ENCODE results near the gene IFITM1.

Gene IFITM1

DNA sequence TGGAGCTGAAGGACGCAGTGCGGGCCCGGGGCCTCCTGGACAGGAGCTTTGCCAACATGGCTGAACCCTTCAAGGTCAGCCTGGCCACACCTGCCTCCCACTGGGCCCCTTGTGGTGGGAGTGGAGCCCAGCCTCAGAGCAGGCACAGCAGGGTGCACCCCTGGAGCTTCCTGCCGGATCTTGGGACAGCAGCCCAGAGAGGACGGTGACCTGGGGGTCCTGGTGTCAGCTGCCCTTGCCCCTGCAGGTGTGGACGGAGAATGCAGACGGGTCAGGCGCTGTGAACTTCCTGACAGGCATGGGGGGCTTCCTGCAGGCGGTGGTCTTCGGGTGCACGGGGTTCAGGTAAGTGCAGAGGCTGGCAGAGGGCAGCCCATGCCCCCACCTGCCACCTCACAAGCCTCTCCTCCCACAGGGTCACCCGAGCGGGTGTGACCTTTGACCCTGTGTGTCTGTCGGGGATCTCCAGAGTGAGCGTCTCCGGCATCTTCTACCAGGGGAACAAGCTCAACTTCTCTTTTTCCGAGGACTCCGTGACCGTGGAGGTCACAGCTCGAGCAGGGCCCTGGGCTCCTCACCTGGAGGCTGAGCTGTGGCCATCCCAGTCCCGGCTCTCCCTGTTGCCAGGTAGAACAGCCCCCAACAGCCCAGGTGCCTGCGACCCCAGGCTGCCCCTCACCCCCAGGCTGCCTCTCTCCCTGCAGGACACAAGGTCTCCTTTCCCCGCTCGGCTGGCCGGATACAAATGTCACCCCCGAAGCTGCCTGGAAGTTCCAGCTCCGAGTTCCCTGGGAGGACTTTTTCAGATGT, 19.8 kb upstream of the IFITM1 start:
- no peak for DNase-seq (ENCODE audit: low spot score)

DNA sequence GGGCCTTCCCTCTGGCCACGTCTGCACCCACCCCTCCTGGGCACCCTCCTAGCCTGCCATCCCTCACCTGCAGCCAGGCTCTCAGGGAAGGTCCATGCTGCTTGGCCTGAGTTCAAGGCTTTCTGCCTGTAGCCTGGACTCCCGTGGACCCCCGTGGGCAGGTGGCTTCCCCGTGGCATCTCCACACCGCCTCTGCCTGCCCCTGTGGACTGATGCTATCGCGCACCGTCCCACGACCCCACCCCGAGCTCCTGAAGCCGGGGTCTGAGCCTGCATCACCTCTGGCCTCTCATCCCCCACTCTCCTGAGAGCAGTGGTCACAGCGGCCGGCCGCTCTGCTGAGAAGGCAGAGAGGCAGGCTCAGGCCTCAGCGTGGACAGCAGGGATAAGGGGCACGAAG, 19.1 kb upstream of the IFITM1 start:
- no peak for DNase-seq (ENCODE audit: low spot score)

DNA sequence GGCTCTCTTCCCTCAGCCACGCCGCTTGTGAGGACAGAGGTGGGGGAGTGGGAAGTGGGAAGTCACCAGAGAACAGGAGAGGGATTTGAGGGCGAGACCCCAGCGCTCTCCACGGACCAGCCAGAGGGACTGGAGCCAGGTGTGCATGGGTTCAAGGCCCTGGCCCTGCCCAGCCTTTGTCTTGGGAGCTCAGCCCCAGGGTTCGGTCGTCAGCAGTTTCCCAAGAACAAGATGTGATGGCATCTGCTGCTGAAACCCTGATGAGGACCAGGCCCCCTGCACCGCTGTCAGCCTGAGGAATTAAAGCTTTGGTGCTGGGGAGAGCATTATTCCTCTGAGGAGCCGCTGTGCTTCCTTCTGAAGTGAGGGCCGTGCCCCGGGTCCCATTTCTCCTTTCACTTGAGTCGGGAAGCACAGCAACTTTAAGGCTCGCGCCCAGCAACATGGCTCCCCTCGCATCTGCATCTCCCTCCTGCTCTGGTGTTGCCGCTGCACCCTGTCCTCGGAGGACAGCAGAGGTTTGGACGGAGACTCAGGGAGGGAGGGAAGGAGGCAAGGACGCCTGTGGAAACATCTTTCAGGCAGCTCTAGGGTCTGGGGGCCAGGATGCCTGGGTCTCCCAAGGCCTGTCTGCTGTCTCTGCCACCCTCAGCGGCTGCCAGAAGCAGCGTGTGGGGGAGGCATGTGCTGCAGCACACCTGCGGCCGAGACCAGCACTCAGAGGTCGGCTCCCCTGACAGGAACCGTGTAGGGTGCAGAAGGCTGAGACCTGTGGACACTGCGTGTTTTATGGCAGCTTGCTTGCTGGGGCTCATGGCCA, 18.3 kb upstream of the IFITM1 start:
- no peak for DNase-seq (ENCODE audit: low spot score)

DNA sequence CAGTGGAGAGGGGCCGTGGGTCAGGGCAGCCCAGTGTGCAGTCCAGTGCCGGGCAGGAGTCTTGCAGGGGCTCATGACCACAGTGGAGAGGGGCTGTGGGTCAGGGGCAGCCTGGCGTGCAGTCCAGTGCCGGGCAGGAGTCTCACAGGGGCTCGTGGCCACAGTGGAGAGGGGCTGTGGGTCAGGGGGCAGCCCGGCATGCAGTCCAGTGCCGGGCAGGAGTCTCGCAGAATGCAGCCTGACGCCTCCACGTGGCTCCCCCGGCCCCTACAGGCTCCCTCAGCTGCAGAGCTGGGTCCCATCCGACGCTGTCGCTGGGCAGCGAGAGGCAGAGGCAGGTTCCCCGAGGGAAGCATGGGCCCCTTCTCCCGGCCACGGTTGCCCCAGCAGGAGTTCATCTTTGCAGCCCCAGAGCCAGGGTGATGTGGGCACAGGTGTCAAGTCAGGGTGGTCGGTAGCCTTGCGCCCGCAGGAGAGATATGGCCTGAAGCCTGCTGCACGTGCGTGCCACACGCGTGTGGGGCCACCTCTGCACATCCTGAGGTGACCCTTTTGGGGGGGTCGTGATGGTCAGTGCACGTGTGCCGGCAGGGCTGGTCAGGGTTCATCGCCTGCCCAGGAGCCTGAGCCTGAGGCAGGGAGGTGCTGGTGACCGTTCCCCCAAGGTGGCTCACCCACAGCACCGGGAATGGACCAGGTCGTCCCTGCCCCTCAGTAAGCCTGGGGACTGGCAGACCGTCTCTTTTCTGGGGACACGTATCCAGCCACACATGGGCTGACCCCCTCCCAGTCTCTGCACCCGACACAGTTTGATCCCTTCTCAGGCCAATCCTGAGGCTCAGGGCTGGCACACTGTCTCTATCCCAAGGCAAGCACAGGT, 17.4 kb upstream of the IFITM1 start:
- no peak for DNase-seq (ENCODE audit: low spot score)

DNA sequence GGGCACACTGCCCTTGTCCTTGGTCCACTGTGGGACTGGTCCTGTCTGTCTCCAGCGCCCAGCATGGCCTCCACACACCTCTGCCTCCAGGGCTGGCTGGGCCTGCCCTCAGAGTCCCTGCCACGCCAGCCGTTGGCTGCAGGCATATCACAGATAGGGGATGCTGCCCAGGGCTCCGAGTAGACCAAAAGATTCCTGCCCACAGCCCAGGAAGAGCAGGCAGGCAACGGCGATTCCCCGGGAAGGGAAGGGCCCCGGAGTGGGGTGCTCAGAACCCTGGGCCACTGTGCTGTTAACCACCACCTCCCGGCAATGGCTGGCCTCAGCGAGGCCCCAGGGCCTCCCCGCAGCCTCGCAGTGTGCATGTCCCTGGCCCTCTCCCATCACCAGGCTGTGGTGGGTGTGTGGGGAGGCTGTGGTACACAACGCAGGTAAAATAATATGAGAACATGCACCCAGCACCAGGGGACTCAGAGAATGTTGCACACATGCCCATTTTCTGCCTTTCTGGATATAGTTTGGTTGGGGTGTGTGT, 16.7 kb upstream of the IFITM1 start:
- DNase-seq (ENCODE audit: low spot score): no peak

DNA sequence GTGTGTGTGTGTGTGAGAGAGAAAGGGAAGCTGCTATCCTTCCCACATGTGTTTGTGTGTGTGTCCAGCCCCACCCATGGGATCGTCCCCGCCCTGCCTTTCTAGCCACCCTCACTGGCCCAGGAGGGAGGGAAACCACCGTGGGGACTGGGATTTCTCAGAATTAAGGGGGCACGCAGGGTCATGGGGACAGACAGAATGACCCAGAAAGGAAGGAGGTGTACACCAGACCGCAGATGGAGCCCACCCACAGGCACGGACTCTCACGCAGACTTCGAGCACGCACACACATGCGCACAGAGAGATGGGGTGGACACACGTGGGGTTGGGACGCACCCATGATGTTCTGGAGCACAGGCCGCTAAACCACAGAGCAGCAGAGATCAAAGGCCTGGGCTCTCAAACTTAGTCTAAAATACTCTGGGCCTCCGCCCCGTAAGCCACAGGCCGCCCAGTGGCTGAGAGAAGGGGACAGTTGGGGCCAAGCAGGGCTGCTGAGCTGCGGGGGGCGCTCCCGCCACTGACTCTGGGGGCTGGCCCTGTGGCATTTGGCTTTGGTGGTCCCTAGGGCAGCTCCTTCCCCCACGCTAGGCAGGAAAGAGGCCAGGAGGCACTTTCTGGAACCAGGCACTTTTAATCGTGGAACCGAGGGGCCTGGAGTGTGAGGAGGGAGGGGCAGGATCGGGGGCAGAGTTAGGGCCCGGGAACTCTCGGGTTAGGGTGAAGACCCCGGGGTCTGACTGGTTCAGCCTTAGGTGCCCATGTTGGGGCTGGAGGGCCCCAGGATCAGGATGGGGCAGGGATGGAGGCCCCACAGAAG, 16.0 kb upstream of the IFITM1 start:
- DNase-seq (ENCODE audit: low spot score): no peak

DNA sequence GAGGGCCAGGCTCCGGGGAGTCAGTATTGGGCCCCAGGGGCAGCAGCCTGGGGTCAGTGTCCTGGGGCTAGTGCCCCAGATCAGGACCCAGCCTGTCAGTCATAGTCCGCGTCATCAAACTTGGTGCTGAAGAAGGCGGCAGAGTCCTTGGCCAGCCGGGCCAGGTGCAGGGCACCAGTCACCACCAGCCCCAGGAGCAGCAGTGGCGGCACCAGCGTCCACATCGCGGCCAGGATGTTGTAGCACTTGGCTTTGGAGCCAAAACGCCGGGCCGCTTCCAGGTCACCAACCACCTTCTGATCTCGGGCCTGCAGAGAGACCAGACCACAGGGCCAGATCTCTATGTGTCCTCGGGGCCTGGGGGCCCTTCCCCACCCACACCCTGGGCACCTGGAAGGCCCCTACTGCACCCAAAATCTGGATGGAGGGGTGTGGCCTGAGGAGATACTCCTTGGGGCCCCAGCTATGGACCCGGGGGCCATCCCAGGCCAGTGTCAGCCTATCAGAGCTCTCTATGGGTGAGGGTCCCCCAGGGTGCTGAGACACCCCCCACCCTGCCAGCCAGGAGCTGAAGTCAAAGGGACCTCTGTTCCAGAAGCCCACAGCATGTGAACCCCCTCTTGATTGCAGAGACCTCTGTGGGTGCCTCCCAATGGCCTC, 15.3 kb upstream of the IFITM1 start:
- no peak for DNase-seq (ENCODE audit: low spot score)

DNA sequence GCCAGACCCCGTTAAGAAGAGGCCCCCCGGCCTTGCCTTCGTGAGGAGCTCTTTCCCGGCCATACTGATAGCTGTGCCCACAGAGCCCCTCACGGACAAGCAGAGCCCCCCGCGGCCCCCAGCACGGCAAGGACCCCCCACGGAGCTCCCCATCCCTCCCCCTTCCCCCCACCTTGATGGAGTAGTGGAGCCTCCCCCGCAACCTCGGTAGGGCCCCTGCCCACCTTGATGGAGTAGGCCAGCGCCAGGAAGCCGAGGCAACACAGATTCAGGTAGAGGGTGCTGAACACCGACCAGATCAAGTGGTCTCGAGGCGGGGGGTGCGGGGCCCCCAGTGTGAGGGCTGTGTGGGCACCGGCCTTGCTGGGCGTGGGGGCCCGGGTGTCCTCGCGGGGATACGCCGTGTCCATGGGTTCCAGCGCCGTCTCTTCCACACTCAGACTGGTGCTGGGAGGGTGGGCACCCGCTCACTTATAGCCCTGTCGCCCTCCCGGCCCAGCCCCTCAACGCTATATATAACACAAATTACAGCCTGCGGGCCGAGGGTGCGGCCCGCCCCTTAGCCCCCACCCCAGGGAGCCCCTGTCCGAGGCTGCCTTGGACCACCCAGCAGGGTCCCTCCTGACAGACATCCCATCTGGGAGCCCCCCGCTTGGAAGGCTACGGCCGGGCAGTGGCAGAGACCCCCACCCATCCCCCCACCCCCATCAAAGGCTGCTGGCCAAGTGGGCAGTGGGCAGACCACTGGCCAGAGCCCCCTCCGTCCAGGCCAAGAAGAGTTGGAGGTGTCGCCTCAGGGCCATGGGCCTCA, 14.6 kb upstream of the IFITM1 start, which contains the start of gene IFITM5:
Gene IFITM5, minus strand, starts transcription at position 446 of the 811 bp plus-strand sequence. Its CDS starts 36 bp downstream, at position 410.
- no peak for DNase-seq (ENCODE audit: low spot score)

DNA sequence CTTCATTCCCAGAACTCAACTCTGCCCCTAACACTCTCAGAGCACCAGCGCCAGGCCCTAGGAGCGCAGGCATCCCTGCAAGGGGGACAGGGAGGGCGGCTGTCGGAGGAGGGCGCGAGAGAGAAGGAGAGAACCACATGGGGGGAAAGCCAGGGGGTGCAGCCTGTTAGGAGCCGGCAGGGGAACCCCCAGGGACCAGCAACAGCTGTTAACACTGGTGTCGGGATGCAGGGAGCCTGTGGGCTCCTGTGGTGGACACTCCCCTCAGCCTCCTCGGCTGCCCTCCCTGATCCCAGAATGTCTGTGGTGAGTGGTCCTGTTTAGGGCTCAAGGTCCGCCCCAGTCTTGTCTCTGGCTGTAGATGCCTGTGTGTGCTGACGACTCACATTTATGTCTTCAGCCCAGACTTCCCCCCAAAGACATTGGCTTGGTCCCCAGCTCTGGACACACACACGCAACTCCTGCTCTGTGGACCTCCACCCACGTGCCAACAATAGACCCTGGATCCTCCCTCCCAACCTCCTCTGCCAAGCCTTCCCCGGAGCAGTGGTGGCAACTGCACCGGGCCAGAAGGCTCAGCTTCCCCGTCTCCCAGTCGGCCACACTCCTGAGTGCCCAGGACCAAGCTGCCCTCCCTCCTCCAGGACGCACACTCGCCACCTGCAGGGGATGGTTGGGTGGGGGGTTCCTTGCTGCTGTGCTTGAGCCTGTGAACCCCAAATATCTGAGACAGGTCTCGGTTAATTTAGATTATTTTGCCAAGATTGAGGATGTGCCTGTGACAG, 13.7 kb upstream of the IFITM1 start:
- DNase-seq (ENCODE audit: low spot score): no peak

DNA sequence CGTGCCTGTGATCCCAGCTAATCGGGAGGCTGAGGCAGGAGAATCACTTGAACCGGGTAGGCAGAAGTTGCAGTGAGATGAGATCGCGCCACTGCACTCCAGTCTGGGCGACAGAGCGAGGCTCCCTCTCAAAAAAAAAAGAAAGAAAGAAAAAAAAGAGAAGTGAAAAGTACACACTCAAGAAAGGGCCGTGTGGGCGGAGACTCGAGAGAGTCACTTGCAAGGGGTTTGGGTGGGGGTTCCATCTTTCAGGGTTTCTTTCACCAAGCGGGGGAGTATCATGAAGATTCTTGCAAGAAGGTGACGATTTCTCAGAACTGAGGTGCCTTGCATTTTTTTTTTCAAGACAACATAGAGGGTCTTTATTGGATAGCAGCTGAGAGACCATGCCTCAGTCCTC, 10.5 kb upstream of the IFITM1 start:
- DNase-seq (ENCODE audit: low spot score): no peak

DNA sequence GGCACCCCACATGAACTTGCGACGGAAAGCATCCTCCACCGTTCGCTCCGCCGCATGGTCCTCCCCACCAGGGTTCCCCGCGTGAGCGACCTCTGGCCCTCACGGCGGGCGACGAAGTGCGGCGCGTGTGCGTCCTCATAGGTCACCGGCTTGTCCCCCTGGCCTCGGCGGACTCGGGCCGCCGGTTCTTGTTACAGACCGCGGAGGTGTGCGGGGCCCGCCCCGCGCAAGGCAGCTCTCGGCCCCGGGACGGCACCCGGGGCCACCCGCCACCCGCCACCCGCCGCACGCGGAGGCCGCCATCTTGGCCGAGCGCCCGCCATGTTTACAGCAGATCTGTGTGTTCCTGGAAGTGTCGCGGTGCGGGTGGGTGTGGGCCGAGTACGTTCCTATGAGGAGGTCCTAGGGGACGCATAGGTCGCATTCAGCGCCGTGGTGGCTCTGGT, 9.8 kb upstream of the IFITM1 start:
- DNase-seq (ENCODE audit: low spot score): no peak

DNA sequence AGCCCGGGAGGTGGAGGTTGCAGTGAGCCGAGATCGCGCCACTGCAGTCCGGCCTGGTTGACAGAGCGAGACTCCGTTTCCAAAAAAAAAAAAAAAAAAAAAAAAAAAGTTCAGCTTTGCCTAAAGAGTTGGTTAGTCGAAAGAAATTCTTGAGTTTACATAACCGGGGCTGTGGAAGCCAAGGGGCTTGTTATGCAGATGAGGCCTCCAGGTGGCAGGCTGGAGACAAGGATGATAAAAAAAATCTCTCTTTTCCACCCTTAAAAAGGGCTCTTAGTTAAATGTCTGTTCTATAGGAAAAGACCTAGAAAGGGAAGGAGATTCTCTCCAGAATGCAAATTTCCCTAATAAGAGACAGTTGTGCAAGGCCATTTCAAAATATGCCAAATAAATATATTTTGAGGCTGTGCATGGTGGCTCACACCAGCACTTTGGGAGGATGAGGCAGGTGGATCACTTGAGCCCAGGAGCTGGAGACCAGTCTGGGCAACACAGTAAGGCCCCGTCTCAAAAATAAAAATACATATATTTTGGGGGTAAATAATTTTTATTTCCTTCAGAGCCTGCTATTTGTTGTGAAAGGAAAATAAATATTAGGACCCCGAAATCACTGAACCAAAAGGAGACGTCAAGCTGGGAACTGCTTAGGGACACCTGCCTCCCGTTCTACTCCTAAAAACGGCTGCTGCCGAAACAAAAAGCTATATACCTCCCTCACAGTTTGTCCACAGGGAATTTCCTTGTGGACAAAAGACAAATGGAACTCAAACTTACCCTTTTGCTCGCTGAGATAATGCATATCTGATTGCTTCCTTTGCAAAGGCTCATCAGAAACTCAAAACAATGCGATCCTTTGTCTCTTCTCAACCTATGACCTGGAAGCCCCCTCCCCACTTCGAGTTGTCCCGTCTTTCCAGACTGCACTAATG, 8.7 kb upstream of the IFITM1 start:
- DNase-seq (ENCODE audit: low spot score): peak; percentile 56

DNA sequence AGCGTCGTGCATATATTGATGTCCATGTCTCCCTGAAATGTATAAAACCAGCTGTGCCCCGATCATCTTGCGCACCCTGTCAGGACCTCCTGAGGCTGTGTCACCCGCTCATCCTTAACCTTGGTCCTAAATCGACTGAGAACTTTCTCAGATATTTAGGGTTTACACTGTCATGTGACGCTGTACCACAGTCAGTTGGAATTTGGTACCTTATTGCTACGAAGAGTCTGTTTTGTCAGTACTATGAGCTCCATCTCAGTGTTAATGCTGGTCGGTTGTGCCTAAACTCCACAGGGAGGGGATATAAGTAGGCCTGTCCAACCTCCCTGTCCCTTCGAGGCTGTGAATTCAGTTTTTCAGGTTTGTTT, 8.0 kb upstream of the IFITM1 start:
- no peak for DNase-seq (ENCODE audit: low spot score)

DNA sequence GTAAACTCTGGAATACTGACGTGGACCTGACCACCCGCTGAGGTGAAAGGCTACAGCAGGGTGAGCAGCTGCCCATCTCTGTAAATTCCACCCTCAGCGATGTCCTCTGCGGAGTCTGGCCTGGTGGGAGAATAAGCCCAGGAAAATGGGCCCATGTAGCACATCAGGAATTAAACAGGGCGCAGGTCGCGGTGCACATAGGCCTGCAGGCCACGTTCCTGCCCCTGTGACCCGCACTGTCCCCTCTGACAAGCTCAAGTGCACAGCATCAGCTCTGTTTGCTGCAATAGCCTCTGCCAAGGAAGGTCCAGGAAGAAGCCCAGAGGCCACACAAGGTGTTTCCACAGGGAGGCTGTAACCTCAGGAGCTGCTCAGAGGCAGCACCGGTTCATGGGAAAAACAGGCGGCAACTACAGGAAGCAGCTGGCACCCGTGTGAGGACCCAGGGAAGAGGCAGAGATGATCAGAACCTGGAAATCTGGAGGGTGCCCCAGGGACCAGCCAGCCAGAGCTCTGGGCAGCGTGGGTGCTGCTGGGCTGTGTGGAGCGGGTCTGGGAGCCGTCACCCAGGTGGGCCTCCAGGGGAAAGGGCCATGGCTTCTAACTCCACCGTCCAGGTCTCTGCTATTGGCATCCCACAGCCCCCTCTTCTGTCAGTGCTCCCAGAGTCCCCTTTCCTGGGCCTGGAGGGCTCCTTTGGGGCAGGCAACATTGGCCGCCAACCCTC, 7.0 kb upstream of the IFITM1 start:
- no peak for DNase-seq (ENCODE audit: low spot score)

DNA sequence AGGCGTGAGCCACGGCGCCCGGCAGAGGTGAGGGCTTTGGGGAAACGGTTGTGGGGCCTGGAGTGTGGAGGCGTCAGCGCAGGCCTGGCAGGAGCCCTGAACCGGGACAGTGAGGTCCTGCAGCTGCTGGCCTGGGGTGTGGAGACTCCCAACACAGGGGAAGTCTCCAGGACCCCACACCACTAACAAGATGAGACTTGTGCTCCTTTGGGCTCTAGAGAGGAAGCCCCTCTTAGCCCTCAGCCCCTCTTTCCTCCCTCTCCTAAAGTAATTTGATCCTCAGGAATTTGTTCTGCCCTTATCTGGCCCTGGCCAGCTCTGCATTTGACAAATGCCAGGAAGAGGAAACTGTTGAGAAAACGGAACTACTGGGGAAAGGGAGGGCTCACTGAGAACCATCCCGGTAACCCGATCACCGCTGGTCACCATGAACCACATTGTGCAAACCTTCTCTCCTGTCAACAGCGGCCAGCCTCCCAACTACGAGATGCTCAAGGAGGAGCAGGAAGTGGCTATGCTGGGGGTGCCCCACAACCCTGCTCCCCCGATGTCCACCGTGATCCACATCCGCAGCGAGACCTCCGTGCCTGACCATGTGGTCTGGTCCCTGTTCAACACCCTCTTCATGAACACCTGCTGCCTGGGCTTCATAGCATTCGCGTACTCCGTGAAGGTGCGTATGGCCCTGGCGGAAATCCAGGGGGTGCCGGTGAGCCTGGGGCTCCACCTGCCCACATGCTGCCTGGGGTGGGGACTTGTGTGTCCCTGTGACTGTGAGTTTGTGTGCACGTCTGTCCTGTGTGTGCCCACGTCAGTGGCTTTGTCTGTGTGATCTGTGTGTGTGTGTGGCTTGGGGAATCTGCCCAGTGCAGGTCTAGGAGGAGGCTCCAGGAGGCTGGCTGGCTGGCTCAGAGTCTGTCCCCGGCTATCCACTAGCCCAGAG, 5.8 kb upstream of the IFITM1 start, which contains the start of gene IFITM2:
Gene IFITM2, plus strand, starts transcription at position 51 of the 943 bp plus-strand sequence. Its CDS starts 377 bp downstream, at position 428.
- peak; percentile 45 for DNase-seq (ENCODE audit: low spot score)
